A549 (cell line): ENCODE results near the gene TP53TG5. TPM values are rescaled to one million over a fixed set of nuclear protein-coding genes. Genes with fewer than 3 reads are reported as not detected.

Experiments used
- ATAC-seq, 2 experiments: fragments of 200-7000 bp in 1 of 2; fragments of >200 bp in 1 of 2; cut with Nextera tagmentation in 1 of 2; cut with Tn5 transposase in 1 of 2; 3 replicates each; pipeline versions ENCODE4 v1.8.0 to v1.9.1; 2018 to 2020; ENCODE audit warnings: mild to moderate bottlenecking in 1 of 2, moderate library complexity in 1 of 2
- CTCF ChIA-PET: fragments of 300-600 bp; sonication (Branson Sonifier 250); formaldehyde crosslinking; extraction: SDS; loops from one replicate; lab custom pipeline; 2021; ENCODE audit warnings: antibody characterized with exemption, inconsistent platforms; lab: Yijun Ruan, JAX
- POLR2A ChIA-PET: fragments of 350-600 bp; formaldehyde crosslinking; extraction: SDS; loops from one replicate; lab custom pipeline; 2021; ENCODE audit warnings: antibody characterized with exemption, inconsistent platforms; lab: Yijun Ruan, JAX
- DNase-seq, 2 experiments: peaks; one replicate each; pipeline versions ENCODE4 v3.0.0 to v3.0.0-alpha.2; 2011 to 2016; ENCODE audit warnings: low read depth in 1 of 2, low spot score in 1 of 2
- FAIRE-seq: peaks from 2 replicates; lab custom pipeline; 2011; peaks lifted over from hg19 to GRCh38; lab: Jason Lieb, UNC
- H3K27ac ChIP-seq, 2 experiments: fragments of >200 bp; sonication (Bioruptor Twin); formaldehyde crosslinking; 3 replicates each; pipeline ENCODE4 v1.5.1; 2016 to 2017
- H3K4me1 ChIP-seq: fragments of >200 bp; sonication (Bioruptor Twin); formaldehyde crosslinking; 3 replicates; pipeline ENCODE4 v1.6.1; 2016
- H3K4me2 ChIP-seq: fragments of >200 bp; sonication (Bioruptor Twin); formaldehyde crosslinking; 3 replicates; pipeline ENCODE4 v1.6.1; 2016
- H3K4me3 ChIP-seq: fragments of >200 bp; sonication (Bioruptor Twin); formaldehyde crosslinking; 3 replicates; pipeline ENCODE4 v1.5.1; 2016
- H3K9me3 ChIP-seq: fragments of >200 bp; sonication (Bioruptor Twin); formaldehyde crosslinking; 3 replicates; pipeline ENCODE4 v1.6.1; 2016
- CHD2 ChIP-seq: fragments of 150-350 bp; IDR thresholded peaks from 2 replicates; pipeline ENCODE4 v1.6.1; 2014; ENCODE audit warnings: low read length; ENCODE audit not compliant: partially characterized antibody
- CHD4 ChIP-seq: fragments of 200-600 bp; sonication (generic); IDR thresholded peaks from 2 replicates; pipeline ENCODE4 v1.6.1; 2016; ENCODE audit warnings: antibody characterized with exemption, mild to moderate bottlenecking, borderline replicate concordance
- EHF ChIP-seq: fragments of 250-450 bp; sonication (Bioruptor Pico); IDR thresholded peaks from 2 replicates; pipeline ENCODE4 v1.5.0; 2020; ENCODE audit warnings: mild to moderate bottlenecking
- FOSL2 ChIP-seq, 2 experiments: fragments of 450-650 bp in 1 of 2; fragments of >200 bp in 1 of 2; sonication (Bioruptor Twin) in 1 of 2; formaldehyde crosslinking; IDR thresholded peaks; 2 replicates each; pipeline versions ENCODE4 v1.5.0 to v1.6.1; 2016 to 2020; ENCODE audit warnings: mild to moderate bottlenecking in 1 of 2, moderate library complexity in 1 of 2
- GATA3 ChIP-seq: IDR thresholded peaks from 2 replicates; pipeline ENCODE4 v1.6.1; 2012; ENCODE audit warnings: borderline replicate concordance
- HES2 ChIP-seq: fragments of >200 bp; sonication (Bioruptor Twin); formaldehyde crosslinking; IDR thresholded peaks from 2 replicates; pipeline ENCODE4 v1.6.1; 2016
- HEYL ChIP-seq: fragments of 250-450 bp; sonication (Bioruptor Pico); IDR thresholded peaks from 2 replicates; pipeline ENCODE4 v1.8.0; 2021; ENCODE audit warnings: mild to moderate bottlenecking, moderate library complexity
- HOXB5 ChIP-seq: fragments of 250-450 bp; sonication (Bioruptor Pico); IDR thresholded peaks from 2 replicates; pipeline ENCODE4 v1.5.0; 2020; ENCODE audit warnings: mild to moderate bottlenecking, moderate library complexity
- JUNB ChIP-seq: fragments of >200 bp; sonication (Bioruptor Twin); formaldehyde crosslinking; IDR thresholded peaks from 2 replicates; pipeline ENCODE4 v1.6.1; 2016
- KDM1A ChIP-seq: fragments of 200-600 bp; sonication (generic); IDR thresholded peaks from 2 replicates; pipeline ENCODE4 v1.6.1; 2016; ENCODE audit warnings: low read depth, mild to moderate bottlenecking
- MYC ChIP-seq: IDR thresholded peaks from 2 replicates; pipeline ENCODE4 v1.6.1; 2012; ENCODE audit warnings: mild to moderate bottlenecking, inconsistent platforms, low read length, improper control_type of control experiment, borderline replicate concordance
- NR3C1 ChIP-seq: fragments of >200 bp; sonication (Bioruptor Twin); formaldehyde crosslinking; IDR thresholded peaks from 3 replicates; pipeline ENCODE4 v1.6.1; 2017
- POLR2A ChIP-seq: IDR thresholded peaks from 2 replicates; pipeline ENCODE4 v1.6.1; 2012; ENCODE audit warnings: mild to moderate bottlenecking, low read length
- POLR2AphosphoS2 ChIP-seq: conservative IDR thresholded peaks from 2 replicates; pipeline ENCODE4 v1.6.1; 2012; ENCODE audit warnings: low read length, improper control_type of control experiment, inconsistent platforms
- RAD21 ChIP-seq, 2 experiments: fragments of >200 bp in 1 of 2; sonication (Bioruptor Twin) in 1 of 2; formaldehyde crosslinking in 1 of 2; IDR thresholded peaks in 1 of 2; conservative IDR thresholded peaks in 1 of 2; 2 replicates in 1 of 2; 3 replicates in 1 of 2; pipeline ENCODE4 v1.6.1; 2012 to 2018; ENCODE audit warnings: inconsistent platforms in 1 of 2
- RCOR1 ChIP-seq: fragments of 150-350 bp; IDR thresholded peaks from 2 replicates; pipeline ENCODE4 v1.6.1; 2014; ENCODE audit warnings: antibody characterized with exemption, low read length, low read depth
- ZFP36 ChIP-seq: fragments of 450-650 bp; IDR thresholded peaks from 2 replicates; pipeline ENCODE4 v1.6.1; 2014; ENCODE audit warnings: borderline replicate concordance; ENCODE audit not compliant: partially characterized antibody
- WGBS: methylation state at CpG from one replicate; pipeline ENCODE4 v1.1.6; 2017; ENCODE audit errors: missing lambda C conversion rate; 5-methylcytosine and 5-hydroxymethylcytosine counted together
- polyA plus RNA-seq, 4 experiments: library from polyadenylated mRNA; depleted of rRNA in 3 of 4; stranded (reverse); fragments of >200 nt; fragmentation: RNase III in 1 of 4; extraction: RNeasy Plus Mini Kit Qiagen cat#74134 plus additional on column Dnase treatment in 1 of 4; gene quantifications; 2 replicates in 3 of 4; 3 replicates in 1 of 4; pipeline ENCODE4 v1.2.3, GENCODE V29; 2011 to 2017
- TF ChIP-seq, protein P1 (sequence below): fragments of 150-350 bp; IDR thresholded peaks from 2 replicates; pipeline ENCODE4 v1.6.1; 2014; ENCODE audit warnings: low read depth, mild to moderate bottlenecking, low read length
- TF ChIP-seq, protein P2 (sequence below): fragments of 250-450 bp; sonication (Bioruptor Pico); IDR thresholded peaks from 2 replicates; pipeline ENCODE4 v1.5.0; 2020; ENCODE audit warnings: low read depth, mild to moderate bottlenecking, moderate library complexity

The TP53TG5 gene
- polyA plus RNA-seq, 2 of the 4 experiments (the other 2 are of a cell fraction): not detected

DNA sequence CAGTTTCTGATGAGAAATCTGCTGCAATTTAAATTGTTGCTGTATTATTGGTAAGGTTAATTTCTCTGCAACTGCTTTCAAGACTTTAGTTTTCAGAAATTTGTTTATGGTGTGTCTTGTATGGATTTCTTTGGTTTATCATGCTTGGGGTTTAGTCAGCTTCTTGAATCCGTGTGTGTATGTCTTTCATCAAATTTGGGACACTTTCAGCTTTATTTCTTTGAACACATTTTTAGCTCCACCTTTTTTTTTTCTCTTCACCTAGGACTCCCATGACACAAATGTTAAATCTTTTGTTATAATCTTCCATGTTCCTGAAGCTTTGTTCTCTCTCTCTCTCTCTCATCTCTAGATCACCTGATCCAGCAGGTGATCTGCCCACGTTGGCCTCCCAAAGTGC, 13.4 kb upstream of the TP53TG5 start:
- CTCF ChIA-PET: interaction anchor here (3.1 to 4.4 kb wide), 3 partner anchors 17 to 45 kb away, joined by 13 to 32 read pairs (median 25); partner anchors contain the start of gene SYS1
- WGBS: 5% methylated on average over 2 of the region's 2 CpGs
- TF ChIP-seq NR3C1 (no peak), RCOR1 (no peak), ZFP36 (no peak), POLR2A (no peak)
- Histone ChIP-seq H3K4me1 (no peaks in the 10 kb centered on the region), H3K9me3 (no peaks in the 10 kb centered on the region), H3K4me3 (no peak overlapping the region), H3K27ac (no peak overlapping the region), H3K4me2 (no peak overlapping the region)
- FAIRE-seq (no peak), DNase-seq (no peak), ATAC-seq (no peak)
- POLR2A ChIA-PET: no interaction called here

DNA sequence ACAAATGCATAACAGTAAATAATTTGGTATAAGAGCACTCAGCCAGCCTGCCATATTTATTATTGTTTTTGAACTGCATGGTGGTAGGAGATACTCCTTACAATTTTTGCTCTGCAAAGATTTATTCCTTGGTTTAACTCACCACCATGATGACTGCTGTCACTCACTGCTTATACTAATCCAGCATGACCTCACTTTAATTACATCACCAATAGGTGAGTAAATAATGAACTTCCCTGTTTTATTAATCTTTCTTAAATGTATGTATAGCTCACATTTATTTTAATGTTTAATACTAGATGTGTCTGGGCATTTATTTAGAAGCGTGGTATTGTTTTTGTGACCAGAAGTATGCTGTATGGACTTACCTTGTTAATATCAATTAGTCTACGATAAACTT, 12.8 kb upstream of the TP53TG5 start:
- POLR2A ChIA-PET: no interaction called here
- no peak overlapping the region for H3K4me3 ChIP-seq
- no peaks in the 10 kb centered on the region for H3K9me3 ChIP-seq
- CTCF ChIA-PET: interaction anchor here (3.1 to 4.4 kb wide), 3 partner anchors 16 to 46 kb away, joined by 13 to 32 read pairs (median 25); partner anchors contain the start of gene SYS1
- 68% methylated on average over 2 of the region's 2 CpGs for WGBS
- ATAC-seq (no peak), FAIRE-seq (no peak), DNase-seq (no peak)
- no peaks in the 10 kb centered on the region for H3K4me1 ChIP-seq
- TF ChIP-seq, protein P1, sequence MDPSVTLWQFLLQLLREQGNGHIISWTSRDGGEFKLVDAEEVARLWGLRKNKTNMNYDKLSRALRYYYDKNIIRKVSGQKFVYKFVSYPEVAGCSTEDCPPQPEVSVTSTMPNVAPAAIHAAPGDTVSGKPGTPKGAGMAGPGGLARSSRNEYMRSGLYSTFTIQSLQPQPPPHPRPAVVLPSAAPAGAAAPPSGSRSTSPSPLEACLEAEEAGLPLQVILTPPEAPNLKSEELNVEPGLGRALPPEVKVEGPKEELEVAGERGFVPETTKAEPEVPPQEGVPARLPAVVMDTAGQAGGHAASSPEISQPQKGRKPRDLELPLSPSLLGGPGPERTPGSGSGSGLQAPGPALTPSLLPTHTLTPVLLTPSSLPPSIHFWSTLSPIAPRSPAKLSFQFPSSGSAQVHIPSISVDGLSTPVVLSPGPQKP: no peak
- no peak overlapping the region for H3K27ac ChIP-seq
- H3K4me2 ChIP-seq: no peak overlapping the region

- TF ChIP-seq KDM1A (no peak), GATA3 (no peak), HOXB5 (no peak), CHD2 (no peak), ZFP36 (no peak), MYC (no peak), RAD21 (conservative IDR thresholded peaks at IDR 0.05 in 1 of 2, IDR thresholded peaks at IDR 0.05 in 1 of 2) (no peak), EHF (CRISPR knock-in tag) (no peak), JUNB (no peak), RCOR1 (no peak), FOSL2 (IDR thresholded peaks at IDR 0.05) (no peak), FOSL2 (CRISPR knock-in tag; IDR thresholded peaks at IDR 0.05) (no peak), HEYL (CRISPR knock-in tag) (no peak), CHD4 (no peak), NR3C1 (no peak), HES2 (no peak), POLR2AphosphoS2 (no peak)
- TF ChIP-seq, protein P2, sequence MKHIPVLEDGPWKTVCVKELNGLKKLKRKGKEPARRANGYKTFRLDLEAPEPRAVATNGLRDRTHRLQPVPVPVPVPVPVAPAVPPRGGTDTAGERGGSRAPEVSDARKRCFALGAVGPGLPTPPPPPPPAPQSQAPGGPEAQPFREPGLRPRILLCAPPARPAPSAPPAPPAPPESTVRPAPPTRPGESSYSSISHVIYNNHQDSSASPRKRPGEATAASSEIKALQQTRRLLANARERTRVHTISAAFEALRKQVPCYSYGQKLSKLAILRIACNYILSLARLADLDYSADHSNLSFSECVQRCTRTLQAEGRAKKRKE (CRISPR knock-in tag): no peak
- TF ChIP-seq, all 56 proteins: peak for 0
- Histone ChIP-seq H3K4me3 (no peak overlapping the region), H3K9me3 (no peaks in the 10 kb centered on the region), H3K4me1 (peaks cover 3% of the 10 kb centered on the region; the same call in 1 of the 3 replicates), H3K27ac (no peak overlapping the region), H3K4me2 (no peak overlapping the region)
- FAIRE-seq (no peak), DNase-seq (no peak), ATAC-seq (no peak)
- POLR2A ChIA-PET: no interaction called here
- 33% methylated on average over 1 of the region's 1 CpG for WGBS
- CTCF ChIA-PET: interaction anchor here (0.5 to 4.1 kb wide), 11 partner anchors 13 to 600 kb away, joined by 3 to 20 read pairs (median 4); no protein-coding TSS in a partner anchor
These were observed 9.1 kb upstream of the TP53TG5 start for GRCh38 chr20:45387274-45387673.
